Endothelial cell (in vitro differentiated cells): ENCODE measurements around the gene LRRC72. TPM values are rescaled to one million over a fixed set of nuclear protein-coding genes. Genes with fewer than 3 reads are reported as not detected.
A peak's percentile ranks its signal among the peaks of the same experiment; 100 is the strongest.
"Not testable (repeated sequence)": the region's sequence is repeated elsewhere in the genome, so short reads cannot be mapped to it uniquely, and the experiment has no call there.

ENCODE experiments used
- DNase-seq: peaks from one replicate; pipeline ENCODE4 v3.0.0; 2021; ENCODE audit warnings: low spot score
- H3K27ac Mint-ChIP-seq: one replicate; pipeline ENCODE4 v1.8.0; 2021; ENCODE audit warnings: mixed read lengths, inconsistent platforms; ENCODE audit not compliant: unreplicated experiment
- H3K27me3 Mint-ChIP-seq: one replicate; pipeline ENCODE4 v1.8.0; 2021; ENCODE audit warnings: mild to moderate bottlenecking, moderate library complexity, mixed read lengths, inconsistent platforms; ENCODE audit not compliant: unreplicated experiment
- H3K36me3 Mint-ChIP-seq: one replicate; pipeline ENCODE4 v1.8.0; 2021; ENCODE audit warnings: mild to moderate bottlenecking, low read depth, mixed read lengths, inconsistent platforms; ENCODE audit not compliant: unreplicated experiment
- H3K4me1 Mint-ChIP-seq: one replicate; pipeline ENCODE4 v1.8.0; 2021; ENCODE audit warnings: mild to moderate bottlenecking, mixed read lengths, inconsistent platforms; ENCODE audit not compliant: unreplicated experiment
- H3K4me3 Mint-ChIP-seq: one replicate; pipeline ENCODE4 v1.8.0; 2021; ENCODE audit warnings: mild to moderate bottlenecking, mixed read lengths, inconsistent platforms; ENCODE audit not compliant: unreplicated experiment
- H3K9me3 Mint-ChIP-seq: one replicate; pipeline ENCODE4 v1.8.0; 2021; ENCODE audit warnings: mixed read lengths, inconsistent platforms; ENCODE audit not compliant: unreplicated experiment
- total RNA-seq: library from RNA; stranded (reverse); fragmentation: NEBNext Ultra II Directional; extraction: Animal tissue kit (Norgen Biotek cat#: 25700); gene quantifications from one replicate; pipeline ENCODE4 v1.2.1, GENCODE V29; 2021; ENCODE audit not compliant: unreplicated experiment
- TF ChIP-seq, protein P1 (sequence below): fragments of 200-600 bp; sonication (generic); IDR thresholded peaks from one replicate; pipeline ENCODE4 v1.5.0; 2021; ENCODE audit warnings: antibody characterized with exemption; ENCODE audit not compliant: unreplicated experiment

LRRC72 gene
- total RNA-seq, 1 donor from 2014 or later: not detected

DNA sequence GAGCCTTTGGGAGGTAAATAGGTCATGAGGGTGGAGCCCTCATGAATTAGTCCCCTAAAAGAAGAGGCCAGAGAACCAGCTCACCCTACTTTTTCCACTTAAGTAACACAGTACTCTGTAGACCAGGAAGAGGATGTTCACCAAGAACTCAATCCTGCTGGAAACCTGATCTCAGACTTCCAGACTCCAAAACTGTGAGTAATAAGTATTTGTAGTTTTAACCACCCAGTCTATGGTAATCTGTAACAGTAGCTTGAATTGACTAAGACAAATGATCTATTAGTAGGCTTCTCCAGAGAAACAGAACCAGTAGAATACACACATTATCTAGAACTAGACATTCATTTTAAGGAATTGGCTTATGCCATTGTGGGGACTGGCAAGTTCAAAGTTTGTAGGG, 67.4 kb downstream of the LRRC72 start:
- no peak for DNase-seq
- Mint-ChIP-seq H3K27ac (no peak overlapping the region), H3K4me3 (no peak overlapping the region), H3K4me1 (peaks cover 18% of the 10 kb centered on the region), H3K36me3 (peaks cover 4% of the 10 kb centered on the region), H3K27me3 (no peaks in the 10 kb centered on the region), H3K9me3 (no peaks in the 10 kb centered on the region)
- TF ChIP-seq, protein P1, sequence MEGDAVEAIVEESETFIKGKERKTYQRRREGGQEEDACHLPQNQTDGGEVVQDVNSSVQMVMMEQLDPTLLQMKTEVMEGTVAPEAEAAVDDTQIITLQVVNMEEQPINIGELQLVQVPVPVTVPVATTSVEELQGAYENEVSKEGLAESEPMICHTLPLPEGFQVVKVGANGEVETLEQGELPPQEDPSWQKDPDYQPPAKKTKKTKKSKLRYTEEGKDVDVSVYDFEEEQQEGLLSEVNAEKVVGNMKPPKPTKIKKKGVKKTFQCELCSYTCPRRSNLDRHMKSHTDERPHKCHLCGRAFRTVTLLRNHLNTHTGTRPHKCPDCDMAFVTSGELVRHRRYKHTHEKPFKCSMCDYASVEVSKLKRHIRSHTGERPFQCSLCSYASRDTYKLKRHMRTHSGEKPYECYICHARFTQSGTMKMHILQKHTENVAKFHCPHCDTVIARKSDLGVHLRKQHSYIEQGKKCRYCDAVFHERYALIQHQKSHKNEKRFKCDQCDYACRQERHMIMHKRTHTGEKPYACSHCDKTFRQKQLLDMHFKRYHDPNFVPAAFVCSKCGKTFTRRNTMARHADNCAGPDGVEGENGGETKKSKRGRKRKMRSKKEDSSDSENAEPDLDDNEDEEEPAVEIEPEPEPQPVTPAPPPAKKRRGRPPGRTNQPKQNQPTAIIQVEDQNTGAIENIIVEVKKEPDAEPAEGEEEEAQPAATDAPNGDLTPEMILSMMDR: no peak

DNA sequence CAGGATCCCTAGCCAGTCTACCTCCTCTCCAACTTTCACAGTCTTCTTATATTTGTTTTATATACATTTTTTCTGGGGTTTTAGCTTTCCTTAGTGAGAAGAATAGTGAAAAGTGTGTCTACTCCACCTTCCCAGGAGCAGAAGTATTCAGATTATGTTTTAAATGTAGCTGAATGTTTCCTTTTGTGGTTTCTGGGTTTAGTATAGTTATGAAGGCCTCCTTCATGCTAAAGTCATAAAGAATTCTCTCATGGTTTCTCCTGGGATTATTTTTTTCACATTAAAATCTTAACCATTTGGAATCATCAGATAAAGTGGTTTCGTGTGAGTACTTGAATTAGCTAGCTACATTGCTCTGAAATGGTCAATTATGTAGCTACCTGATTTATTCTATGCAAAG, 68.1 kb downstream of the LRRC72 start:
- Mint-ChIP-seq H3K27me3 (no peaks in the 10 kb centered on the region), H3K9me3 (no peaks in the 10 kb centered on the region), H3K27ac (no peak overlapping the region), H3K4me3 (no peak overlapping the region), H3K4me1 (peaks cover 19% of the 10 kb centered on the region), H3K36me3 (peaks cover 4% of the 10 kb centered on the region)
- DNase-seq: no peak
- TF ChIP-seq, protein P1: no peak

DNA sequence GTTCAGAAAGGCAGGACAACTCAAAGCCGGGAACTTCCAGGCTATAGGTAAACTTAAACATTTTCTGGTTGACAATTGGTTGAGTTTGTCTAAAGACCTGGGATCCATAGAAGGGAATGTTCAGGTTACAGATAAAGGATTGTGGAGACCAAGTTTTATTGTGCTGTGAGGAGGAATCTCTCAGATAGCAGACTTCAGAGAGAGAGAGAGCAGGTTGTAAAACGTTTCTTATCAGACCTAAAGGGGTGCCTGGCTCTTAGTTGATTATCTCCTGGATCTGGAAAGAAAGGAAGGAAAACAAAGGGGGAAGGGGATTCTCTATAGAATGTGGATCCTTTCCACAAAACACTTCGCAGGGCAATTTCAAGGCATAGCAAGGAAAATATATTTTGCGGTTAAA, 69.0 kb downstream of the LRRC72 start:
- H3K27me3 Mint-ChIP-seq, H3K9me3 Mint-ChIP-seq, H3K4me3 Mint-ChIP-seq, H3K36me3 Mint-ChIP-seq, DNase-seq: not testable (repeated sequence)
- Mint-ChIP-seq H3K4me1 (peaks cover 29% of the 10 kb centered on the region), H3K27ac (peak overlapping the region; percentile 39)

DNA sequence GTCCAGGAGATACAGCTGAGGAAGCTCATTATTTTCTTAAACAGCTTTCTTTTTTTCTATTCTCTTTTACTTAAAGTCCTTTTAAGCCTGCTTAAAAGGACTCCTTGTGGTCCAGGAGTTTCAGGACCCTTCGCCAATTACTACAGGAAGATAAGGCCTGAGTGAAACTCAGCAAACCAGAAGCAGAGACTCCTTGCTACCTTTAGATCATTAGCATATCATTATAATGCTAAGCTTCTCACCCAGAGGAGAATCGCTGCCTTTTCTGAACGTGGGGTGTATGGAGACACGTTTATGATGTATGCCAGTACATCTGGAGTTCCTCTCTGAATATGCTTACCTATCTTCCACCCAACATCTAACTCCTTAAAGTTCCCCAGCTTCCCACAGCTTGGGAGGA, 71.4 kb downstream of the LRRC72 start:
- Mint-ChIP-seq H3K9me3 (no peaks in the 10 kb centered on the region), H3K4me3 (no peak overlapping the region), H3K36me3 (peaks cover 13% of the 10 kb centered on the region), H3K27ac (peak overlapping the region; percentile 22), H3K4me1 (peaks cover 31% of the 10 kb centered on the region), H3K27me3 (no peaks in the 10 kb centered on the region)
- TF ChIP-seq, protein P1: no peak
- DNase-seq: no peak

GRCh38 chr7:16599860-16600259, 73.2 kb downstream of the LRRC72 start:
- Mint-ChIP-seq H3K4me1 (peaks cover 31% of the 10 kb centered on the region), H3K27ac (no peak overlapping the region), H3K36me3 (peaks cover 19% of the 10 kb centered on the region)

More at GRCh38 chr7:16599860-16600259, 73.2 kb downstream of the LRRC72 start:
- no peak overlapping the region for H3K4me3 Mint-ChIP-seq
- TF ChIP-seq, protein P1: no peak
- DNase-seq: no peak
- H3K9me3 Mint-ChIP-seq: no peaks in the 10 kb centered on the region
- H3K27me3 Mint-ChIP-seq: no peaks in the 10 kb centered on the region
